HepG2 (cell line): ENCODE data around the gene MBLAC1. TPM values are rescaled to one million over a fixed set of nuclear protein-coding genes. Genes with fewer than 3 reads are reported as not detected.

Source experiments
- ARNT2 ChIP-seq: sonication (generic); formaldehyde crosslinking; IDR thresholded peaks from 2 replicates; pipeline ENCODE4 v1.8.0; 2022; ENCODE audit warnings: mild to moderate bottlenecking, low read depth, missing genetic modification reagents, moderate library complexity
- BRD4 ChIP-seq: sonication (generic); formaldehyde crosslinking; IDR thresholded peaks from 2 replicates; pipeline ENCODE4 v1.4.0; 2020; ENCODE audit warnings: missing genetic modification reagents
- DR1 ChIP-seq: sonication (generic); formaldehyde crosslinking; IDR thresholded peaks from 2 replicates; pipeline ENCODE4 v1.8.0; 2021; ENCODE audit warnings: mild to moderate bottlenecking, missing genetic modification reagents, inconsistent platforms
- EP300 ChIP-seq, 3 experiments: sonication (generic) in 1 of 3; formaldehyde crosslinking in 1 of 3; IDR thresholded peaks; 2 replicates each; pipeline versions ENCODE4 v1.5.1 to v1.6.1; 2011 to 2020; ENCODE audit warnings: low read depth in 2 of 3, low read length in 2 of 3, borderline replicate concordance in 1 of 3, improper control_type of control experiment in 1 of 3, mild to moderate bottlenecking in 1 of 3, missing genetic modification reagents in 1 of 3, moderate library complexity in 1 of 3
- JUNB ChIP-seq: sonication (generic); formaldehyde crosslinking; IDR thresholded peaks from 2 replicates; pipeline ENCODE4 v1.8.0; 2022; ENCODE audit warnings: missing genetic modification reagents, mild to moderate bottlenecking, borderline replicate concordance
- NR2F1 ChIP-seq, 2 experiments: fragments of 450-650 bp in 1 of 2; formaldehyde crosslinking in 1 of 2; IDR thresholded peaks; 2 replicates each; pipeline versions ENCODE4 v1.5.0 to v1.6.1; 2016 to 2020; ENCODE audit warnings: mild to moderate bottlenecking in 1 of 2, missing compliant biosample characterization in 1 of 2, missing genetic modification reagents in 1 of 2, moderate library complexity in 1 of 2
- RFX3 ChIP-seq: IDR thresholded peaks from 2 replicates; pipeline ENCODE4 v1.6.1; 2016; ENCODE audit warnings: missing biosample characterization, missing genetic modification reagents
- SIN3A ChIP-seq: IDR thresholded peaks from 2 replicates; pipeline ENCODE4 v1.6.1; 2011; ENCODE audit warnings: low read depth, mild to moderate bottlenecking, control low read depth, low read length, borderline replicate concordance
- SNRNP70 ChIP-seq: fragments of 200-400 bp; formaldehyde crosslinking; IDR thresholded peaks from 2 replicates; pipeline ENCODE4 v1.6.1; 2017; ENCODE audit warnings: mild to moderate bottlenecking, low read depth, low read length, moderate library complexity
- ZEB1 ChIP-seq: IDR thresholded peaks from 2 replicates; pipeline ENCODE4 v1.6.1; 2012; ENCODE audit warnings: mild to moderate bottlenecking, low read depth, inconsistent platforms; ENCODE audit not compliant: insufficient replicate concordance
- ZNF431 ChIP-seq: sonication (generic); formaldehyde crosslinking; IDR thresholded peaks from 2 replicates; pipeline ENCODE4 v1.9.0; 2022; ENCODE audit warnings: missing genetic modification reagents, low read depth, mild to moderate bottlenecking, borderline replicate concordance
- ZNF484 ChIP-seq: sonication (generic); formaldehyde crosslinking; IDR thresholded peaks from 2 replicates; pipeline ENCODE4 v1.5.1; 2020; ENCODE audit warnings: mild to moderate bottlenecking, low read depth, missing genetic modification reagents, borderline replicate concordance
- ZNF800 ChIP-seq: sonication (generic); formaldehyde crosslinking; IDR thresholded peaks from 2 replicates; pipeline ENCODE4 v1.4.0; 2020; ENCODE audit warnings: missing genetic modification reagents
- polyA plus RNA-seq, 8 experiments: library from polyadenylated mRNA; depleted of rRNA in 3 of 8; stranded (reverse) in 7 of 8; unstranded in 1 of 8; fragments of >200 nt; fragmentation: Illumina TruSeq in 4 of 8; extraction: Trizol in 4 of 8; gene quantifications; 2 replicates each; pipeline versions ENCODE4 v1.2.1 to v1.2.3, GENCODE V29; 2011 to 2016; ENCODE audit warnings: low read depth in 4 of 8, missing spikeins in 1 of 8, mixed read lengths in 1 of 8; ENCODE audit not compliant: insufficient read depth in 1 of 8
- total RNA-seq, 5 experiments: library from RNA; depleted of rRNA; stranded (reverse); fragments of >200 nt; fragmentation: Illumina TruSeq; extraction: Trizol; gene quantifications; 2 replicates each; pipeline ENCODE4 v1.2.3, GENCODE V29; 2016; ENCODE audit warnings: low read depth in 1 of 5
- TF ChIP-seq, protein P1 (sequence below): IDR thresholded peaks from 2 replicates; pipeline ENCODE4 v1.6.1; 2016; ENCODE audit warnings: low read depth
- TF ChIP-seq, protein P2 (sequence below): sonication (generic); formaldehyde crosslinking; IDR thresholded peaks from 2 replicates; pipeline ENCODE4 v1.4.0; 2020; ENCODE audit warnings: missing genetic modification reagents
- TF ChIP-seq, protein P3 (sequence below): sonication (generic); formaldehyde crosslinking; IDR thresholded peaks from 2 replicates; pipeline ENCODE4 v1.5.1; 2020; ENCODE audit warnings: mild to moderate bottlenecking, missing genetic modification reagents, moderate library complexity

MBLAC1 gene
- total and polyA plus RNA-seq, 2 of the 13 experiments (the other 11 are each of a cell fraction or from before 2014, with no cell fraction given) = 0.79 to 2.1 TPM

GRCh38 chr7:100126931-100127865, at the start of gene MBLAC1 (continued):
- TF ChIP-seq, protein P1, sequence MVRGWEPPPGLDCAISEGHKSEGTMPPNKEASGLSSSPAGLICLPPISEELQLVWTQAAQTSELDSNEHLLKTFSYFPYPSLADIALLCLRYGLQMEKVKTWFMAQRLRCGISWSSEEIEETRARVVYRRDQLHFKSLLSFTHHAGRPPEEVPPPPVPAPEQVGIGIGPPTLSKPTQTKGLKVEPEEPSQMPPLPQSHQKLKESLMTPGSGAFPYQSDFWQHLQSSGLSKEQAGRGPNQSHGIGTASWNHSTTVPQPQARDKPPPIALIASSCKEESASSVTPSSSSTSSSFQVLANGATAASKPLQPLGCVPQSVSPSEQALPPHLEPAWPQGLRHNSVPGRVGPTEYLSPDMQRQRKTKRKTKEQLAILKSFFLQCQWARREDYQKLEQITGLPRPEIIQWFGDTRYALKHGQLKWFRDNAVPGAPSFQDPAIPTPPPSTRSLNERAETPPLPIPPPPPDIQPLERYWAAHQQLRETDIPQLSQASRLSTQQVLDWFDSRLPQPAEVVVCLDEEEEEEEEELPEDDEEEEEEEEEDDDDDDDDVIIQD (CRISPR knock-in tag) = no peak
- 0 out of 2 replicates have a peak, but pooled peaks have one; percentile 54 for TF ChIP-seq ZNF431 (CRISPR knock-in tag)
- peak; percentile 9; the same call in 1 of the 2 replicates for TF ChIP-seq SIN3A
- TF ChIP-seq, protein P2, sequence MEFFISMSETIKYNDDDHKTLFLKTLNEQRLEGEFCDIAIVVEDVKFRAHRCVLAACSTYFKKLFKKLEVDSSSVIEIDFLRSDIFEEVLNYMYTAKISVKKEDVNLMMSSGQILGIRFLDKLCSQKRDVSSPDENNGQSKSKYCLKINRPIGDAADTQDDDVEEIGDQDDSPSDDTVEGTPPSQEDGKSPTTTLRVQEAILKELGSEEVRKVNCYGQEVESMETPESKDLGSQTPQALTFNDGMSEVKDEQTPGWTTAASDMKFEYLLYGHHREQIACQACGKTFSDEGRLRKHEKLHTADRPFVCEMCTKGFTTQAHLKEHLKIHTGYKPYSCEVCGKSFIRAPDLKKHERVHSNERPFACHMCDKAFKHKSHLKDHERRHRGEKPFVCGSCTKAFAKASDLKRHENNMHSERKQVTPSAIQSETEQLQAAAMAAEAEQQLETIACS = peak; percentile 55; the same call in 1 of the 2 replicates
- no peak for TF ChIP-seq SNRNP70
- TF ChIP-seq EP300 (IDR thresholded peaks at IDR 0.05; ENCODE audit: low read depth in 2 of 2, low read length in 2 of 2) = no peak
- TF ChIP-seq EP300 (CRISPR knock-in tag; IDR thresholded peaks at IDR 0.05; ENCODE audit: borderline replicate concordance) = no peak
- TF ChIP-seq RFX3 (CRISPR knock-in tag) = no peak
- TF ChIP-seq ZNF484 (CRISPR knock-in tag) = no peak
- no peak; the same call in none of the 2 replicates for TF ChIP-seq DR1 (CRISPR knock-in tag)
- peak; percentile 61 for TF ChIP-seq BRD4 (CRISPR knock-in tag)
- no peak for TF ChIP-seq JUNB (CRISPR knock-in tag)
- TF ChIP-seq, protein P3, sequence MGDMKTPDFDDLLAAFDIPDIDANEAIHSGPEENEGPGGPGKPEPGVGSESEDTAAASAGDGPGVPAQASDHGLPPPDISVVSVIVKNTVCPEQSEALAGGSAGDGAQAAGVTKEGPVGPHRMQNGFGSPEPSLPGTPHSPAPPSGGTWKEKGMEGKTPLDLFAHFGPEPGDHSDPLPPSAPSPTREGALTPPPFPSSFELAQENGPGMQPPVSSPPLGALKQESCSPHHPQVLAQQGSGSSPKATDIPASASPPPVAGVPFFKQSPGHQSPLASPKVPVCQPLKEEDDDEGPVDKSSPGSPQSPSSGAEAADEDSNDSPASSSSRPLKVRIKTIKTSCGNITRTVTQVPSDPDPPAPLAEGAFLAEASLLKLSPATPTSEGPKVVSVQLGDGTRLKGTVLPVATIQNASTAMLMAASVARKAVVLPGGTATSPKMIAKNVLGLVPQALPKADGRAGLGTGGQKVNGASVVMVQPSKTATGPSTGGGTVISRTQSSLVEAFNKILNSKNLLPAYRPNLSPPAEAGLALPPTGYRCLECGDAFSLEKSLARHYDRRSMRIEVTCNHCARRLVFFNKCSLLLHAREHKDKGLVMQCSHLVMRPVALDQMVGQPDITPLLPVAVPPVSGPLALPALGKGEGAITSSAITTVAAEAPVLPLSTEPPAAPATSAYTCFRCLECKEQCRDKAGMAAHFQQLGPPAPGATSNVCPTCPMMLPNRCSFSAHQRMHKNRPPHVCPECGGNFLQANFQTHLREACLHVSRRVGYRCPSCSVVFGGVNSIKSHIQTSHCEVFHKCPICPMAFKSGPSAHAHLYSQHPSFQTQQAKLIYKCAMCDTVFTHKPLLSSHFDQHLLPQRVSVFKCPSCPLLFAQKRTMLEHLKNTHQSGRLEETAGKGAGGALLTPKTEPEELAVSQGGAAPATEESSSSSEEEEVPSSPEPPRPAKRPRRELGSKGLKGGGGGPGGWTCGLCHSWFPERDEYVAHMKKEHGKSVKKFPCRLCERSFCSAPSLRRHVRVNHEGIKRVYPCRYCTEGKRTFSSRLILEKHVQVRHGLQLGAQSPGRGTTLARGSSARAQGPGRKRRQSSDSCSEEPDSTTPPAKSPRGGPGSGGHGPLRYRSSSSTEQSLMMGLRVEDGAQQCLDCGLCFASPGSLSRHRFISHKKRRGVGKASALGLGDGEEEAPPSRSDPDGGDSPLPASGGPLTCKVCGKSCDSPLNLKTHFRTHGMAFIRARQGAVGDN (CRISPR knock-in tag) = peak; percentile 80
- no peak for TF ChIP-seq NR2F1 (CRISPR knock-in tag; IDR thresholded peaks at IDR 0.05)
- TF ChIP-seq ARNT2 (CRISPR knock-in tag) = 0 out of 2 replicates have a peak, but pooled peaks have one; percentile 27
- TF ChIP-seq ZEB1 = no peak
- TF ChIP-seq ZNF800 = no peak
